Astrocyte of the spinal cord (primary cell): ENCODE measurements around the gene ANK3.

Experiments used
- DNase-seq: peaks from one replicate; pipeline ENCODE4 v3.0.0; 2011; ENCODE audit warnings: low read depth, low spot score
- H3K4me3 ChIP-seq: 2 replicates; pipeline ENCODE4 v1.5.1; 2011; ENCODE audit warnings: low read depth, mild to moderate bottlenecking, low read length, moderate library complexity
- CTCF ChIP-seq: IDR thresholded peaks from 2 replicates; pipeline ENCODE4 v1.5.1; 2012; ENCODE audit warnings: low read depth, mild to moderate bottlenecking, low read length, inconsistent platforms
- in situ Hi-C: cut with HindIII; loops from 2 replicates; pipeline ENCODE4 v1.10.0; 2017; ENCODE audit warnings: low sequenced_read_pairs

ANK3 gene

GRCh38 chr10:60358282-60358681, 31.4 kb downstream of the ANK3 start:
- in situ Hi-C loops: no loop called here
- DNase-seq: no peak
- TF ChIP-seq CTCF: no peak
- H3K4me3 ChIP-seq: no peak overlapping the region

GRCh38 chr10:60353519-60354258, 36.0 kb downstream of the ANK3 start:
- in situ Hi-C loops: no loop called here
- TF ChIP-seq CTCF: no peak
- H3K4me3 ChIP-seq: no peak overlapping the region
- DNase-seq: peak; percentile 52

- no peak for DNase-seq
- TF ChIP-seq CTCF: no peak
- in situ Hi-C loops: no loop called here
- H3K4me3 ChIP-seq: no peak overlapping the region
Measured at GRCh38 chr10:60352105-60352504, 37.6 kb downstream of the ANK3 start.

- H3K4me3 ChIP-seq: no peak overlapping the region
- in situ Hi-C loops: no loop called here
- DNase-seq: no peak
- TF ChIP-seq CTCF: no peak
Measured at GRCh38 chr10:60351191-60351853, 38.4 kb downstream of the ANK3 start.

- in situ Hi-C loops: no loop called here
- no peak overlapping the region for H3K4me3 ChIP-seq
- no peak for TF ChIP-seq CTCF
- DNase-seq: peak; percentile 45
Measured at GRCh38 chr10:60350400-60350799, 39.3 kb downstream of the ANK3 start.

- in situ Hi-C loops: no loop called here
- DNase-seq: no peak
- H3K4me3 ChIP-seq: no peak overlapping the region
- no peak for TF ChIP-seq CTCF
Measured at GRCh38 chr10:60349426-60349825, 40.2 kb downstream of the ANK3 start.
